HEK293T (cell line): Measurements from ENCODE around the gene PLCD1.

ENCODE experiments used
- ARNT ChIP-seq: fragments of 450-650 bp; IDR thresholded peaks from 2 replicates; pipeline ENCODE4 v1.6.1; 2017; ENCODE audit warnings: mild to moderate bottlenecking
- ELF4 ChIP-seq: fragments of 450-650 bp; IDR thresholded peaks from 2 replicates; pipeline ENCODE4 v1.6.1; 2017; ENCODE audit warnings: antibody characterized with exemption
- FOXK2 ChIP-seq: fragments of 450-650 bp; IDR thresholded peaks from 2 replicates; pipeline ENCODE4 v1.6.1; 2016; ENCODE audit warnings: mild to moderate bottlenecking
- HDGF ChIP-seq: fragments of 450-650 bp; IDR thresholded peaks from 2 replicates; pipeline ENCODE4 v1.6.1; 2017; ENCODE audit warnings: antibody characterized with exemption, borderline replicate concordance
- LEF1 ChIP-seq: fragments of 450-650 bp; IDR thresholded peaks from 2 replicates; pipeline ENCODE4 v1.6.1; 2017; ENCODE audit warnings: mild to moderate bottlenecking, borderline replicate concordance
- ZNF384 ChIP-seq: fragments of 450-650 bp; IDR thresholded peaks from 2 replicates; pipeline ENCODE4 v1.6.1; 2016
- TF ChIP-seq, protein P1 (sequence below): fragments of 450-650 bp; IDR thresholded peaks from 2 replicates; pipeline ENCODE4 v1.6.1; 2016

DNA sequence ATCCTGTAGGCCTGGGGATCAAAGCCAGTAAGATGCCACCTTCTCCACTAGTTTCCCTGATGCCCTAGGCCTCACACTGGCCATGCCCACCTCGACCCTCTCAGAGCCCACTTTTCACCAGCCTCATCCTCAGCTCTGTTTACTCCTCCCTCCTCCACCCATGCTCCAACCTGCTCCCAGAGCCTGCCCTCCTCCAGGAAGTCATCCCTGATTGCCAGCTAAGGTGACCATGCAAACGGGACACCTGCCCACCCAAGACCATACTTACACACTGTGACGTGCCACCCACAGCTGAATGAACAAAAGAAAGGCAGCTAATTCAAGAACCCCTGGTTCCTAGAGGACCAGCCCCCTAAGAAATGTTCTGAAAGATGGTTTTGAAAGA is 9.1 kb downstream of the PLCD1 start:
- no peak for TF ChIP-seq LEF1
- TF ChIP-seq, protein P1, sequence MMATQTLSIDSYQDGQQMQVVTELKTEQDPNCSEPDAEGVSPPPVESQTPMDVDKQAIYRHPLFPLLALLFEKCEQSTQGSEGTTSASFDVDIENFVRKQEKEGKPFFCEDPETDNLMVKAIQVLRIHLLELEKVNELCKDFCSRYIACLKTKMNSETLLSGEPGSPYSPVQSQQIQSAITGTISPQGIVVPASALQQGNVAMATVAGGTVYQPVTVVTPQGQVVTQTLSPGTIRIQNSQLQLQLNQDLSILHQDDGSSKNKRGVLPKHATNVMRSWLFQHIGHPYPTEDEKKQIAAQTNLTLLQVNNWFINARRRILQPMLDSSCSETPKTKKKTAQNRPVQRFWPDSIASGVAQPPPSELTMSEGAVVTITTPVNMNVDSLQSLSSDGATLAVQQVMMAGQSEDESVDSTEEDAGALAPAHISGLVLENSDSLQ, result no peak
- TF ChIP-seq HDGF, result no peak
- no peak for TF ChIP-seq ZNF384
- TF ChIP-seq ARNT, result no peak
- TF ChIP-seq FOXK2, result no peak
- TF ChIP-seq ELF4, result no peak
